ENCODE measurements around the gene PPFIA2.
A peak's percentile ranks its signal among the peaks of the same experiment; 100 is the strongest.

The PPFIA2 gene

DNA sequence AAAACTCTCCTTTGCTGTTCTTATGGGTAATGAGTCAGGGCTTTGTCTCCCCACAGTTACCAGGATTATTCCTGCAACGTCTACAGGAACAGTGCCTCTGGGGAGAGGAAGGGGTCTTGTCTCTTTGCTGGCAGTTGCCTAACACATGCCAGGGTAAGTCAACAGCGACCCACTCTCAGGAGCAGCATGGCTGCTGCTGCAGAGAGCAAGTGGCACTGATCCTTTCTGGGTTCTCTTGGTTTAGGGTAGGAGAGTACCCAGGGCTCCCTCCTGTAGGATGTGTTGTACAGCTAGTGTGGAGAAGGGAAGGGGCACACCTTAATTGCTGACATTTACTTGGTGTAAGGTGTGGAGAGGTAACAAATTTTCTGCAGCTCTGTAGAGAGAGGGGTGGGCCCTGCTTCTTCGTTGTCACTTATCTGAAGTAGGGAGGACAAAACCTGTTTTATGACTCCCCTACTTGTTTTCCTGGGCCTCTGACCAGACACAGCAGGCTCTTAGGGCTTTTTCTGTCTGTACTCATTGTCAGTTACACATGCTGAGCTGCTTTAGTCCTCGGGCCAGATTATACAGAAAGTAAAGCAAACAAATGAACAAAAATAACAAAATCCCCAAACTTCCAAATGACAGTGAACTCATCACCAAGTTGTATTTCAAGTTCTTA, 513.1 kb downstream of the PPFIA2 start:
- TF ChIP-seq GATA2 (IDR thresholded peaks at IDR 0.05; ENCODE audit: low read depth, low read length): no peak
- TF ChIP-seq GATA3 (IDR thresholded peaks at IDR 0.05; ENCODE audit: low read depth, low read length): no peak

DNA sequence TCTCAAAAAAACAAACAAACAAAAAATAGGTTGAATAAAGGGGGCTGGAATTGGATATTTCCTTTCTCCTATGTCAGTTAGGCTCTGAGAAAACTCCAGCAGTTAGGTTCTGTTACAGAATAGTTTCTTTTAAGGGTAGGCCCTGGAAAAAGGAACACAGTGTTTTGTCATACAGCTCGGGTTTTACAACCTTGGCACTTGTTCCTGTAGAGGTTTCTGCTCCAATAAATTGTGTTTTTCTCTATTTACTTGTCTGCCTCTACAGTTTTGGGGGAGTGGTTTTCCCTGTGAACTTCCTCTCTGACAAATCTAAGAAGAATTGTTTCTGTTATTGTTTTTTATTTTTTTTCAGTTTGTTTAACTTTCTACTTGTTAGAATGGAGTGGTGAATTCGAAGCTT, 513.7 kb downstream of the PPFIA2 start:
- TF ChIP-seq GATA2 (IDR thresholded peaks at IDR 0.05; ENCODE audit: low read depth, low read length): no peak
- TF ChIP-seq GATA3 (IDR thresholded peaks at IDR 0.05; ENCODE audit: low read depth, low read length): no peak

- TF ChIP-seq GATA2 (IDR thresholded peaks at IDR 0.05; ENCODE audit: low read depth, low read length): no peak
- TF ChIP-seq GATA3 (IDR thresholded peaks at IDR 0.05; ENCODE audit: low read depth, low read length): no peak
Observed at GRCh38 chr12:81231574-81232368, 527.4 kb downstream of the PPFIA2 start.

DNA sequence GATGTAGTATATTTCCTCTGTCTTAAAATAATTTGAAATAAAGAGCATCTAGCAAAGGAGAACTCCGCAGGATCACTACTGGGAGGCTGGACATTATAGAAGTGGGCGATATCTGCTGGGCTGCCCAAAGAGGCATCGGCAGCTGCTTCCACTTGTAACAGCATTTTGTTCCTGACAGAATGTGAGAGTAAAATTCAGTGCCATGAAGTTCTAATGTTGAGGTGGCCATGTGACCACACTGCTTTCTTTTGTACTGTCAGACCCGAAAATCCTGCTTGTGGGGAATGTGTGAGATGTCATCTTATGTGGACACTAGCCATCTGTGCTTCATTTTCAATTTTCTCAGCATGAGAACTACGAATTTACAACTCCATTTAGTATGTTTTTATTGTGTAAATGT, 529.4 kb downstream of the PPFIA2 start:
- TF ChIP-seq GATA3 (IDR thresholded peaks at IDR 0.05; ENCODE audit: low read depth, low read length): no peak
- no peak for TF ChIP-seq GATA2 (IDR thresholded peaks at IDR 0.05; ENCODE audit: low read depth, low read length)

GRCh38 chr12:81224626-81225025, 534.5 kb downstream of the PPFIA2 start:
- TF ChIP-seq GATA3 (IDR thresholded peaks at IDR 0.05; ENCODE audit: low read depth, low read length) (no peak), GATA2 (IDR thresholded peaks at IDR 0.05; ENCODE audit: low read depth, low read length) (no peak)

GRCh38 chr12:81222846-81223592, 536.1 kb downstream of the PPFIA2 start:
- TF ChIP-seq GATA3 (IDR thresholded peaks at IDR 0.05; ENCODE audit: low read depth, low read length) (no peak), GATA2 (IDR thresholded peaks at IDR 0.05; ENCODE audit: low read depth, low read length) (no peak)

DNA sequence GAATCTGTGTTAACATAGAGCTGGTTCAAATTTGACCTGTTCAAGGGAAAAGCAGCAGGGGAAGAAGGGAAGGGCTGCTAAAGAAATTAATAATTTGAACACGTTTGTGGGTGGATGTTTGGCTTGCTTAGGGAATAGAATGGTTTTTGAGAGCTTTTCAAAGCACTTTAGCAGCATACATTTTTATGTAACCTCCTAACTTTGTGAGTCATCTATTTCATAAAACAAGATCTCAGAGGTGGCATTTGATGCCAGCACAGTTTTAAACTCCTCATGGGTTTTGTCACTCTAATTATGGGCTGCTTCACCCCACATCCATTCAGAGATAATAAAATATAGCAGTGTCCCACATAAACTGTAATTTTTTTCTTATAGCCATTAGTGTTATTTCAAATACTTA, 537.5 kb downstream of the PPFIA2 start:
- no peak for TF ChIP-seq GATA3 (IDR thresholded peaks at IDR 0.05; ENCODE audit: low read depth, low read length)
- no peak for TF ChIP-seq GATA2 (IDR thresholded peaks at IDR 0.05; ENCODE audit: low read depth, low read length)

DNA sequence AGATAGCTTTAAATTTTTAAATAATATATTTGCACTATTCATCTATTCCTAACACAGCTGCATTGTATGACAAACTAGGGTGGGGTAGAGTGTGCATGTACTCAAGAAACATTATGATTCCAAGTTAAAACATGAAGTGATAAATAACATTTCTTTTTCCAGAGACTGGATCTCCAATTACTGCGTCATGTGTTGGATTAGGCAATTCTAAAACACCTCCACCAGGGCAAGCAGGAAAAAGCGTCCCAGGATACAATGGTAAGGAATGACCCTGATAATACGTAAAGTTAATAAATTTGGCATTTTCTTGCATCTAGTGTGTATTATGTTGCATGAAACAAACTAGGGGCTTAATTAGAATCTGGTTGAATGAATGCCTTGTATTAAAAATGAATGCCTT, 542.4 kb downstream of the PPFIA2 start:
- TF ChIP-seq GATA3 (IDR thresholded peaks at IDR 0.05; ENCODE audit: low read depth, low read length) (no peak), GATA2 (IDR thresholded peaks at IDR 0.05; ENCODE audit: low read depth, low read length) (no peak)

- TF ChIP-seq GATA2 (IDR thresholded peaks at IDR 0.05; ENCODE audit: low read depth, low read length) (no peak), GATA3 (IDR thresholded peaks at IDR 0.05; ENCODE audit: low read depth, low read length) (no peak)
Observed at GRCh38 chr12:81212996-81213696, 546.0 kb downstream of the PPFIA2 start.

GRCh38 chr12:81211306-81211705, 547.8 kb downstream of the PPFIA2 start:
- TF ChIP-seq GATA3 (IDR thresholded peaks at IDR 0.05; ENCODE audit: low read depth, low read length) (no peak), GATA2 (IDR thresholded peaks at IDR 0.05; ENCODE audit: low read depth, low read length) (no peak)

GRCh38 chr12:81209012-81209411, 550.1 kb downstream of the PPFIA2 start:
- no peak for TF ChIP-seq GATA2 (IDR thresholded peaks at IDR 0.05; ENCODE audit: low read depth, low read length)
- no peak for TF ChIP-seq GATA3 (IDR thresholded peaks at IDR 0.05; ENCODE audit: low read depth, low read length)

- TF ChIP-seq GATA2 (IDR thresholded peaks at IDR 0.05; ENCODE audit: low read depth, low read length) (peak; percentile 65), GATA3 (IDR thresholded peaks at IDR 0.05; ENCODE audit: low read depth, low read length) (no peak)
Observed at GRCh38 chr12:81208187-81208911, 550.8 kb downstream of the PPFIA2 start.
